Stimulated activated effector memory CD8-positive, alpha-beta T cell treated with anti-CD3 and anti-CD28 coated beads, Interleukin-12 subunit alpha, Interleukin-12 subunit beta, amount 100 ng/mL, for 72 hours (primary cell): ENCODE data around the gene BICRAL.
"Not testable (repeated sequence)": the region's sequence is repeated elsewhere in the genome, so short reads cannot be mapped to it uniquely, and the experiment has no call there.

Experiments used
- ATAC-seq: fragments of 150-1000 bp; cut with Tn5 transposase; 2 replicates; pipeline ENCODE4 v1.10.0; 2021
- DNase-seq, 2 donors: peaks; one replicate each; pipeline ENCODE4 v3.0.0; 2021 to 2022; ENCODE audit warnings: low spot score in 2 of 2
- H3K27ac Mint-ChIP-seq: one replicate; pipeline ENCODE4 v1.8.0; 2022; ENCODE audit warnings: mild to moderate bottlenecking, mixed read lengths
- H3K36me3 Mint-ChIP-seq: one replicate; pipeline ENCODE4 v1.8.0; 2022; ENCODE audit warnings: mild to moderate bottlenecking, mixed read lengths
- H3K4me1 Mint-ChIP-seq: one replicate; pipeline ENCODE4 v1.8.0; 2022; ENCODE audit warnings: mixed read lengths
- H3K4me3 Mint-ChIP-seq: one replicate; pipeline ENCODE4 v1.8.0; 2022; ENCODE audit warnings: mild to moderate bottlenecking, mixed read lengths
- H3K9me3 Mint-ChIP-seq: one replicate; pipeline ENCODE4 v1.8.0; 2022; ENCODE audit warnings: mixed read lengths

Gene BICRAL

GRCh38 chr6:42781796-42782688 is at the start of gene BICRAL:
Gene BICRAL (plus strand): TSS chr6:42782052. CDS start chr6:42822023, 39,971 bp downstream.
- Mint-ChIP-seq H3K9me3 (no peaks in the 10 kb centered on the region), H3K27ac (no peak within 1 kb of the TSS), H3K4me3 (no peak within 1 kb of the TSS), H3K4me1 (peaks cover 14% of the 10 kb centered on the region), H3K36me3 (peaks cover 43% of the 10 kb centered on the region)
- DNase-seq: peak; percentile 73 to 85
- peak; percentile 52 for ATAC-seq

- not testable (repeated sequence) for H3K27ac Mint-ChIP-seq, DNase-seq, ATAC-seq
Observed at GRCh38 chr6:42733867-42734481, 47.9 kb upstream of the BICRAL start.

GRCh38 chr6:42735976-42736375 is 45.9 kb upstream of the BICRAL start:
- Mint-ChIP-seq H3K4me1 (no peaks in the 10 kb centered on the region), H3K27ac (no peak overlapping the region), H3K36me3 (no peaks in the 10 kb centered on the region), H3K4me3 (no peak overlapping the region), H3K9me3 (no peaks in the 10 kb centered on the region)
- DNase-seq: no peak
- ATAC-seq: no peak

More at GRCh38 chr6:42733867-42734481, 47.9 kb upstream of the BICRAL start:
- not testable (repeated sequence) for H3K4me3 Mint-ChIP-seq, H3K4me1 Mint-ChIP-seq, H3K36me3 Mint-ChIP-seq, H3K9me3 Mint-ChIP-seq

- no peak for DNase-seq
- no peak overlapping the region for H3K27ac Mint-ChIP-seq
Observed at GRCh38 chr6:42740725-42741124, 41.1 kb upstream of the BICRAL start.

GRCh38 chr6:42742116-42742894 is 39.5 kb upstream of the BICRAL start:
- Mint-ChIP-seq H3K36me3 (peaks cover 24% of the 10 kb centered on the region), H3K27ac (no peak overlapping the region), H3K4me3 (no peak overlapping the region), H3K9me3 (no peaks in the 10 kb centered on the region), H3K4me1 (peaks cover 13% of the 10 kb centered on the region)
- ATAC-seq (no peak), DNase-seq (no peak)

More at GRCh38 chr6:42740725-42741124, 41.1 kb upstream of the BICRAL start:
- Mint-ChIP-seq H3K4me1 (peaks cover 10% of the 10 kb centered on the region), H3K4me3 (no peak overlapping the region), H3K9me3 (no peaks in the 10 kb centered on the region), H3K36me3 (peaks cover 20% of the 10 kb centered on the region)
- no peak for ATAC-seq

- peak overlapping the region; percentile 91 for H3K4me3 Mint-ChIP-seq
- H3K9me3 Mint-ChIP-seq: no peaks in the 10 kb centered on the region
- peaks cover 24% of the 10 kb centered on the region for H3K36me3 Mint-ChIP-seq
- no peak for ATAC-seq
- no peak for DNase-seq
- no peak overlapping the region for H3K27ac Mint-ChIP-seq
- peaks cover 26% of the 10 kb centered on the region for H3K4me1 Mint-ChIP-seq
Observed at GRCh38 chr6:42744351-42744893, 37.4 kb upstream of the BICRAL start.

- peaks cover 24% of the 10 kb centered on the region for H3K36me3 Mint-ChIP-seq
- peaks cover 26% of the 10 kb centered on the region for H3K4me1 Mint-ChIP-seq
- ATAC-seq (no peak), DNase-seq (peak; percentile 8 to 64)
- no peaks in the 10 kb centered on the region for H3K9me3 Mint-ChIP-seq
- H3K4me3 Mint-ChIP-seq: peak overlapping the region; percentile 91
- H3K27ac Mint-ChIP-seq: peak overlapping the region; percentile 97
Observed at GRCh38 chr6:42745083-42745639, 36.7 kb upstream of the BICRAL start.

- no peaks in the 10 kb centered on the region for H3K9me3 Mint-ChIP-seq
- peak; percentile 72 to 91 for DNase-seq
- peak; percentile 86 for ATAC-seq
- H3K4me3 Mint-ChIP-seq: peak within 1 kb of the TSS; percentile 91
- H3K4me1 Mint-ChIP-seq: peaks cover 26% of the 10 kb centered on the region
- peaks cover 24% of the 10 kb centered on the region for H3K36me3 Mint-ChIP-seq
- H3K27ac Mint-ChIP-seq: peak within 1 kb of the TSS; percentile 97
Observed at GRCh38 chr6:42745640-42746462, 36.0 kb upstream of the BICRAL start, which contains the start of gene TBCC. Gene TBCC (minus strand): TSS chr6:42746103. CDS start chr6:42746073, 30 bp downstream.

GRCh38 chr6:42746463-42747391 is 35.1 kb upstream of the BICRAL start:
- H3K36me3 Mint-ChIP-seq: peaks cover 24% of the 10 kb centered on the region
- H3K27ac Mint-ChIP-seq: peak overlapping the region; percentile 97
- peak; percentile 76 for ATAC-seq
- peaks cover 26% of the 10 kb centered on the region for H3K4me1 Mint-ChIP-seq
- peak overlapping the region; percentile 91 for H3K4me3 Mint-ChIP-seq
- peak; percentile 71 to 93 for DNase-seq
- no peaks in the 10 kb centered on the region for H3K9me3 Mint-ChIP-seq

- H3K36me3 Mint-ChIP-seq: peaks cover 25% of the 10 kb centered on the region
- H3K9me3 Mint-ChIP-seq: no peaks in the 10 kb centered on the region
- peak overlapping the region; percentile 48 for H3K27ac Mint-ChIP-seq
Observed at GRCh38 chr6:42748203-42748898, 33.5 kb upstream of the BICRAL start.

GRCh38 chr6:42751055-42751454 is 30.8 kb upstream of the BICRAL start:
- H3K9me3 Mint-ChIP-seq: no peaks in the 10 kb centered on the region
- DNase-seq: no peak
- H3K36me3 Mint-ChIP-seq: peaks cover 7% of the 10 kb centered on the region
- no peak overlapping the region for H3K4me3 Mint-ChIP-seq
- peaks cover 27% of the 10 kb centered on the region for H3K4me1 Mint-ChIP-seq
- H3K27ac Mint-ChIP-seq: no peak overlapping the region
- ATAC-seq: no peak

More at GRCh38 chr6:42748203-42748898, 33.5 kb upstream of the BICRAL start:
- Mint-ChIP-seq H3K4me3 (peak overlapping the region; percentile 91), H3K4me1 (peaks cover 31% of the 10 kb centered on the region)
- DNase-seq (no peak), ATAC-seq (no peak)

GRCh38 chr6:42754759-42755158 is 27.1 kb upstream of the BICRAL start:
- Mint-ChIP-seq H3K4me3 (no peak overlapping the region), H3K36me3 (peaks cover 8% of the 10 kb centered on the region), H3K9me3 (no peaks in the 10 kb centered on the region), H3K27ac (no peak overlapping the region), H3K4me1 (peaks cover 27% of the 10 kb centered on the region)
- DNase-seq (no peak), ATAC-seq (no peak)

GRCh38 chr6:42756722-42757121 is 25.1 kb upstream of the BICRAL start:
- Mint-ChIP-seq H3K36me3 (peaks cover 17% of the 10 kb centered on the region), H3K4me1 (peaks cover 27% of the 10 kb centered on the region)

More at GRCh38 chr6:42756722-42757121, 25.1 kb upstream of the BICRAL start:
- ATAC-seq: no peak
- no peak overlapping the region for H3K4me3 Mint-ChIP-seq
- peak overlapping the region; percentile 43 for H3K27ac Mint-ChIP-seq
- no peak for DNase-seq
- H3K9me3 Mint-ChIP-seq: no peaks in the 10 kb centered on the region
